Panc1 (cell line): ENCODE results near the gene YAE1. TPM values are rescaled to one million over a fixed set of nuclear protein-coding genes. Genes with fewer than 3 reads are reported as not detected.
A peak's percentile ranks its signal among the peaks of the same experiment; 100 is the strongest.

Experiments
- ATAC-seq: fragments of 200-7000 bp; cut with Tn5 transposase; 2 replicates; pipeline ENCODE4 v1.9.1; 2020; ENCODE audit warnings: mild to moderate bottlenecking, moderate library complexity
- BruUV-seq: library from RNA; stranded (reverse); fragments of 400-500 nt; replicated peaks from 2 replicates; lab custom pipeline; 2021; lab: Mats Ljungman, UMichigan
- CTCF ChIA-PET: fragments of 300-600 bp; sonication (Branson Sonifier 250); formaldehyde crosslinking; loops from one replicate; lab custom pipeline; 2022; ENCODE audit warnings: antibody characterized with exemption; lab: Charles Lee
- POLR2A ChIA-PET: fragments of 300-600 bp; sonication (Branson Sonifier 250); formaldehyde crosslinking; loops from one replicate; lab custom pipeline; 2022; ENCODE audit warnings: antibody characterized with exemption; lab: Charles Lee
- DNase-seq: peaks from one replicate; pipeline ENCODE4 v3.0.0-alpha.2; 2010; ENCODE audit warnings: low read depth, low spot score
- H3K27ac ChIP-seq: 2 replicates; pipeline ENCODE4 v1.5.1; 2011; ENCODE audit warnings: mild to moderate bottlenecking, low read length, inconsistent platforms
- H3K27me3 ChIP-seq: fragments of 200-500 bp; sonication (Bioruptor generic); 2 replicates; pipeline ENCODE4 v1.6.0; 2014; ENCODE audit warnings: low read length, inconsistent platforms; ENCODE audit not compliant: control insufficient read depth, insufficient read depth
- H3K36me3 ChIP-seq: fragments of 200-500 bp; sonication (Bioruptor generic); 2 replicates; pipeline ENCODE4 v1.5.1; 2014; ENCODE audit warnings: inconsistent platforms, mild to moderate bottlenecking, low read length, moderate library complexity; ENCODE audit not compliant: control insufficient read depth, insufficient read depth
- H3K4me1 ChIP-seq: 2 replicates; pipeline ENCODE4 v1.5.1; 2011; ENCODE audit warnings: inconsistent platforms, mild to moderate bottlenecking, low read length, moderate library complexity; ENCODE audit not compliant: control insufficient read depth, insufficient read depth
- H3K4me3 ChIP-seq, 2 experiments: 2 replicates each; pipeline ENCODE4 v1.5.1; 2011 to 2012; ENCODE audit warnings: low read depth in 2 of 2, low read length in 2 of 2, mild to moderate bottlenecking in 2 of 2, inconsistent platforms in 1 of 2, moderate library complexity in 1 of 2
- H3K9me3 ChIP-seq: fragments of 200-500 bp; sonication (Bioruptor generic); 2 replicates; pipeline ENCODE4 v1.5.1; 2014; ENCODE audit warnings: low read depth, mild to moderate bottlenecking, inconsistent platforms, low read length, moderate library complexity; ENCODE audit not compliant: control insufficient read depth, insufficient read depth
- CTCF ChIP-seq: fragments of 450-650 bp; IDR thresholded peaks from 2 replicates; pipeline ENCODE4 v1.5.1; 2017; ENCODE audit warnings: mild to moderate bottlenecking
- POLR2AphosphoS5 ChIP-seq: IDR thresholded peaks from 2 replicates; pipeline ENCODE4 v1.6.1; 2012; ENCODE audit warnings: mild to moderate bottlenecking, low read depth, low read length, moderate library complexity
- SIN3A ChIP-seq: IDR thresholded peaks from 2 replicates; pipeline ENCODE4 v1.6.1; 2012; ENCODE audit warnings: low read depth, mild to moderate bottlenecking, low read length, moderate library complexity, borderline replicate concordance; ENCODE audit not compliant: insufficient read depth
- TCF7L2 ChIP-seq: IDR thresholded peaks from 2 replicates; pipeline ENCODE4 v1.6.1; 2011; ENCODE audit warnings: mild to moderate bottlenecking, low read depth, low read length, inconsistent platforms
- in situ Hi-C: cut with HindIII; loops from 2 replicates; pipeline ENCODE4 v1.10.0; 2016; ENCODE audit warnings: low sequenced_read_pairs, low pct_unique_long_range_greater_than_20kb
- intact Hi-C: fragments of 100-400 bp; cut with micrococcal nuclease; formaldehyde crosslinking; loops from one replicate; pipeline ENCODE4 v1.10.0; 2022; ENCODE audit not compliant: unreplicated experiment
- total RNA-seq: library from RNA; stranded (reverse); gene quantifications from one replicate; pipeline ENCODE4 v1.2.1, GENCODE V29; 2021; ENCODE audit not compliant: unreplicated experiment
- TF ChIP-seq, protein P1 (sequence below), 2 experiments: IDR thresholded peaks; 2 replicates each; pipeline ENCODE4 v1.6.1; 2011 to 2012; ENCODE audit warnings: low read depth in 2 of 2, control low read depth in 1 of 2, low read length in 1 of 2, mild to moderate bottlenecking in 1 of 2, moderate library complexity in 1 of 2; ENCODE audit not compliant: insufficient read depth in 1 of 2

Gene YAE1
- total RNA-seq, 1 experiment from 2014 or later, result 20.1 TPM

DNA sequence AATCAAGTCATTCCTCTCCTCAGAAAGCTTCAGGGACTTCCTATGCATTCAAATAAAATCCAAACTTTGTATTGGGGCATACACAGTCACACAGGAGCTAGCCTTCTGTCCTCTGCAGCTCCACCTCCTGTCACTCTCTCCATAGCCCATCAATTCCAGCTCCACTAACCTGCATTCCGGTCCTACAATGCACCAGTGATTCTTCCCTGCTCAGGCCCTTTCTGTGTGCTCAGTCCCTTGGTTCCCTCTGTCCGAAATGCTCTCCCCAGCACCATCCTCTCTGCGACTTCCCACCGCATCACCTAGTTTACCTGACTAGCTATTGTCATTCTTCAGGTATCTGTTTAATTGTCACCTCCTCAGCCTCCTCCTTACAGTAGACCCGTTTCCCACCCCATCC is 26.4 kb upstream of the YAE1 start:
- TF ChIP-seq, protein P1, sequence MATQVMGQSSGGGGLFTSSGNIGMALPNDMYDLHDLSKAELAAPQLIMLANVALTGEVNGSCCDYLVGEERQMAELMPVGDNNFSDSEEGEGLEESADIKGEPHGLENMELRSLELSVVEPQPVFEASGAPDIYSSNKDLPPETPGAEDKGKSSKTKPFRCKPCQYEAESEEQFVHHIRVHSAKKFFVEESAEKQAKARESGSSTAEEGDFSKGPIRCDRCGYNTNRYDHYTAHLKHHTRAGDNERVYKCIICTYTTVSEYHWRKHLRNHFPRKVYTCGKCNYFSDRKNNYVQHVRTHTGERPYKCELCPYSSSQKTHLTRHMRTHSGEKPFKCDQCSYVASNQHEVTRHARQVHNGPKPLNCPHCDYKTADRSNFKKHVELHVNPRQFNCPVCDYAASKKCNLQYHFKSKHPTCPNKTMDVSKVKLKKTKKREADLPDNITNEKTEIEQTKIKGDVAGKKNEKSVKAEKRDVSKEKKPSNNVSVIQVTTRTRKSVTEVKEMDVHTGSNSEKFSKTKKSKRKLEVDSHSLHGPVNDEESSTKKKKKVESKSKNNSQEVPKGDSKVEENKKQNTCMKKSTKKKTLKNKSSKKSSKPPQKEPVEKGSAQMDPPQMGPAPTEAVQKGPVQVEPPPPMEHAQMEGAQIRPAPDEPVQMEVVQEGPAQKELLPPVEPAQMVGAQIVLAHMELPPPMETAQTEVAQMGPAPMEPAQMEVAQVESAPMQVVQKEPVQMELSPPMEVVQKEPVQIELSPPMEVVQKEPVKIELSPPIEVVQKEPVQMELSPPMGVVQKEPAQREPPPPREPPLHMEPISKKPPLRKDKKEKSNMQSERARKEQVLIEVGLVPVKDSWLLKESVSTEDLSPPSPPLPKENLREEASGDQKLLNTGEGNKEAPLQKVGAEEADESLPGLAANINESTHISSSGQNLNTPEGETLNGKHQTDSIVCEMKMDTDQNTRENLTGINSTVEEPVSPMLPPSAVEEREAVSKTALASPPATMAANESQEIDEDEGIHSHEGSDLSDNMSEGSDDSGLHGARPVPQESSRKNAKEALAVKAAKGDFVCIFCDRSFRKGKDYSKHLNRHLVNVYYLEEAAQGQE (IDR thresholded peaks at IDR 0.05; ENCODE audit: insufficient read depth in 1 of 2, low read depth in 2 of 2, low read length in 1 of 2), result no peak
- no peak for TF ChIP-seq POLR2AphosphoS5
- TF ChIP-seq CTCF, result no peak
- TF ChIP-seq TCF7L2, result no peak
- no peak for TF ChIP-seq SIN3A
- POLR2A ChIA-PET, result interaction anchor here (0.7 kb wide), 1 partner anchor 764 kb away, joined by 21 read pairs; no protein-coding TSS in a partner anchor
- intact Hi-C loops, result no loop called here

GRCh38 chr7:39540320-39540719 is 25.9 kb upstream of the YAE1 start:
- in situ Hi-C loops, result no loop called here
- ATAC-seq (no peak), DNase-seq (no peak)
- Histone ChIP-seq H3K27me3 (no peaks in the 10 kb centered on the region), H3K4me1 (no peaks in the 10 kb centered on the region), H3K4me3 (no peak overlapping the region), H3K27ac (no peak overlapping the region), H3K9me3 (no peaks in the 10 kb centered on the region), H3K36me3 (no peaks in the 10 kb centered on the region)
- no TSS peak for BruUV-seq
- intact Hi-C loops, result no loop called here
- ChIA-PET CTCF (no interaction called here), POLR2A (interaction anchor here (0.7 kb wide), 1 partner anchor 765 kb away, joined by 21 read pairs; no protein-coding TSS in a partner anchor)
- TF ChIP-seq, protein P1 (IDR thresholded peaks at IDR 0.05; ENCODE audit: insufficient read depth in 1 of 2, low read depth in 2 of 2, low read length in 1 of 2), result no peak
- TF ChIP-seq TCF7L2, result no peak
- no peak for TF ChIP-seq CTCF
- no peak for TF ChIP-seq POLR2AphosphoS5

More for the DNA sequence above, 26.4 kb upstream of the YAE1 start:
- CTCF ChIA-PET, result interaction anchor here (0.6 kb wide), 1 partner anchor 10 kb away, joined by 9 read pairs; no protein-coding TSS in a partner anchor
- Histone ChIP-seq H3K36me3 (no peaks in the 10 kb centered on the region), H3K4me1 (no peaks in the 10 kb centered on the region), H3K27ac (no peak overlapping the region), H3K4me3 (no peak overlapping the region), H3K9me3 (no peaks in the 10 kb centered on the region), H3K27me3 (no peaks in the 10 kb centered on the region)
- 0 out of 2 replicates have a peak, but pooled peaks have one; percentile 38 for ATAC-seq
- in situ Hi-C loops, result no loop called here
- BruUV-seq, result no TSS peak
- DNase-seq, result no peak
